HepG2 (cell line): ENCODE results near the gene MRFAP1L1. TPM values are rescaled to one million over a fixed set of nuclear protein-coding genes. Genes with fewer than 3 reads are reported as not detected.

Source experiments
- BATF2 ChIP-seq: sonication (generic); formaldehyde crosslinking; IDR thresholded peaks from 2 replicates; pipeline ENCODE4 v1.8.0; 2022; ENCODE audit warnings: mild to moderate bottlenecking, missing genetic modification reagents, moderate library complexity
- CEBPB ChIP-seq: IDR thresholded peaks from 2 replicates; pipeline ENCODE4 v1.6.1; 2011; ENCODE audit warnings: low read depth, low read length, improper control_type of control experiment, borderline replicate concordance
- GATAD2A ChIP-seq: IDR thresholded peaks from 2 replicates; pipeline ENCODE4 v1.6.1; 2016
- KAT8 ChIP-seq: IDR thresholded peaks from 2 replicates; pipeline ENCODE4 v1.6.1; 2016; ENCODE audit warnings: missing genetic modification reagents, missing compliant biosample characterization
- MAFF ChIP-seq: IDR thresholded peaks from 2 replicates; pipeline ENCODE4 v1.6.1; 2011; ENCODE audit warnings: low read depth, low read length, improper control_type of control experiment
- MYC ChIP-seq: sonication (generic); formaldehyde crosslinking; IDR thresholded peaks from 2 replicates; pipeline ENCODE4 v1.9.0; 2021; ENCODE audit warnings: missing genetic modification reagents, borderline replicate concordance
- NR0B2 ChIP-seq: sonication (generic); formaldehyde crosslinking; IDR thresholded peaks from 2 replicates; pipeline ENCODE4 v1.4.0; 2020; ENCODE audit warnings: mild to moderate bottlenecking, missing genetic modification reagents
- TCF12 ChIP-seq, 2 experiments: fragments of 450-650 bp in 1 of 2; sonication (generic) in 1 of 2; formaldehyde crosslinking in 1 of 2; IDR thresholded peaks; 2 replicates each; pipeline versions ENCODE4 v1.6.1 to v1.8.0; 2017 to 2022; ENCODE audit warnings: antibody characterized with exemption in 1 of 2, mild to moderate bottlenecking in 1 of 2, missing genetic modification reagents in 1 of 2, moderate library complexity in 1 of 2
- TFDP2 ChIP-seq: sonication (generic); formaldehyde crosslinking; IDR thresholded peaks from 2 replicates; pipeline ENCODE4 v1.4.0; 2020; ENCODE audit warnings: missing genetic modification reagents
- TRIM24 ChIP-seq: sonication (generic); formaldehyde crosslinking; IDR thresholded peaks from 2 replicates; pipeline ENCODE4 v1.8.0; 2022; ENCODE audit warnings: mild to moderate bottlenecking, missing genetic modification reagents
- ZBTB40 ChIP-seq, 2 experiments: fragments of 450-650 bp in 1 of 2; sonication (generic) in 1 of 2; formaldehyde crosslinking in 1 of 2; IDR thresholded peaks; 2 replicates each; pipeline versions ENCODE4 v1.6.1 to v1.8.0; 2016 to 2022; ENCODE audit warnings: antibody characterized with exemption in 1 of 2, mild to moderate bottlenecking in 1 of 2, missing genetic modification reagents in 1 of 2
- ZFX ChIP-seq: sonication (generic); formaldehyde crosslinking; IDR thresholded peaks from 2 replicates; pipeline ENCODE4 v1.4.0; 2020; ENCODE audit warnings: mild to moderate bottlenecking, low read depth, missing genetic modification reagents, moderate library complexity
- ZMYM3 ChIP-seq: sonication (generic); formaldehyde crosslinking; IDR thresholded peaks from 2 replicates; pipeline ENCODE4 v1.5.1; 2020; ENCODE audit warnings: mild to moderate bottlenecking, missing genetic modification reagents
- ZNF180 ChIP-seq: sonication (generic); formaldehyde crosslinking; IDR thresholded peaks from 2 replicates; pipeline ENCODE4 v1.4.0; 2020; ENCODE audit warnings: low read depth, missing genetic modification reagents, borderline replicate concordance
- ZNF256 ChIP-seq: sonication (generic); formaldehyde crosslinking; conservative IDR thresholded peaks from 2 replicates; pipeline ENCODE4 v1.4.0; 2020; ENCODE audit warnings: missing genetic modification reagents
- ZNF33B ChIP-seq: sonication (generic); formaldehyde crosslinking; IDR thresholded peaks from 2 replicates; pipeline ENCODE4 v1.5.1; 2020; ENCODE audit warnings: mild to moderate bottlenecking, missing genetic modification reagents
- ZSCAN31 ChIP-seq: sonication (generic); formaldehyde crosslinking; IDR thresholded peaks from 2 replicates; pipeline ENCODE4 v1.5.0; 2020; ENCODE audit warnings: low read depth, mild to moderate bottlenecking, missing genetic modification reagents
- polyA plus RNA-seq, 8 experiments: library from polyadenylated mRNA; depleted of rRNA in 3 of 8; stranded (reverse) in 7 of 8; unstranded in 1 of 8; fragments of >200 nt; fragmentation: Illumina TruSeq in 4 of 8; extraction: Trizol in 4 of 8; gene quantifications; 2 replicates each; pipeline versions ENCODE4 v1.2.1 to v1.2.3, GENCODE V29; 2011 to 2016; ENCODE audit warnings: low read depth in 4 of 8, missing spikeins in 1 of 8, mixed read lengths in 1 of 8; ENCODE audit not compliant: insufficient read depth in 1 of 8
- total RNA-seq, 5 experiments: library from RNA; depleted of rRNA; stranded (reverse); fragments of >200 nt; fragmentation: Illumina TruSeq; extraction: Trizol; gene quantifications; 2 replicates each; pipeline ENCODE4 v1.2.3, GENCODE V29; 2016; ENCODE audit warnings: low read depth in 1 of 5

The MRFAP1L1 gene
- total and polyA plus RNA-seq, 2 of the 13 experiments (the other 11 are each of a cell fraction or from before 2014, with no cell fraction given), result 44.8 to 76.6 TPM

GRCh38 chr4:6732441-6733357, 23.0 kb upstream of the MRFAP1L1 start (continued):
- TF ChIP-seq ZNF256 (no peak), CEBPB (no peak), TRIM24 (CRISPR knock-in tag) (no peak), GATAD2A (CRISPR knock-in tag) (peak; percentile 43; the same call in 1 of the 2 replicates), MYC (CRISPR knock-in tag) (peak; percentile 75; the same call in 1 of the 2 replicates), ZBTB40 (IDR thresholded peaks at IDR 0.05) (no peak), ZBTB40 (CRISPR knock-in tag; IDR thresholded peaks at IDR 0.05) (no peak; the same call in 1 of the 2 replicates), TFDP2 (CRISPR knock-in tag) (no peak), TCF12 (IDR thresholded peaks at IDR 0.05) (no peak), TCF12 (CRISPR knock-in tag; IDR thresholded peaks at IDR 0.05) (no peak), ZSCAN31 (no peak; the same call in 1 of the 2 replicates), ZMYM3 (CRISPR knock-in tag) (peak; percentile 51; the same call in 1 of the 2 replicates), ZNF33B (CRISPR knock-in tag) (no peak; the same call in 1 of the 2 replicates), ZFX (CRISPR knock-in tag) (peak; percentile 94), KAT8 (CRISPR knock-in tag) (peak; percentile 52; the same call in 1 of the 2 replicates), NR0B2 (CRISPR knock-in tag) (no peak), MAFF (peak; percentile 92), BATF2 (CRISPR knock-in tag) (no peak), ZNF180 (CRISPR knock-in tag) (no peak)
